ENCODE measurements around the gene ACTG1.

The ACTG1 gene

DNA sequence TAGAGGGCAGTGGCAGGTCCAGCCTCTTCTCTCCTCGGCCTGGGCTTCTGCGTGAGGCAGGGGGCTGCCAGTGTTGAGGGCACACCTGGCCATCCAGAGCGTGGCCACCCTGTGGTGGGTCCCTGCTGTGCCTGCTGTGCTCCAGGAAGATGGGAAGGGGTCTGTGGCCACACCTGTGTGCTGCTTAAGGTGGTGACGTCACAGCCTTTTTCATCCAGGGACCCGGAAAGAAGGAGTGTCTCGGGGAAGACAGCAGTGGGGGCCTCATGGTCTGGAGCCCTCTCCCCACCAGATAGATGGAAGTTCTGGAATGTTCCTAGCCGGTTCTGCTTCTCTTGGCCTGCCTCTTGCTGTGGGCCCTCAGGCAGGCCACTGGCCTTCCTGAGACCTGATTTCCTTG lies 36.5 kb downstream of the ACTG1 start:
- H3K36me3 ChIP-seq (ENCODE audit: control insufficient read depth, insufficient read depth, low read length), result no peaks in the 10 kb centered on the region
- H3K4me3 ChIP-seq (ENCODE audit: extremely low read depth, insufficient read depth, low read length, poor library complexity, severe bottlenecking), result no peak overlapping the region
- no peak overlapping the region for H3K27ac ChIP-seq (ENCODE audit: low read depth, low read length, severe bottlenecking)
- no peaks in the 10 kb centered on the region for H3K4me1 ChIP-seq (ENCODE audit: control insufficient read depth, insufficient read depth, low read length, poor library complexity, severe bottlenecking)
- WGBS, 2 experiments (ENCODE audit: insufficient coverage in 2 of 2), result 92% methylated on average over 5 to 7 of the region's 7 CpGs
- H3K9me3 ChIP-seq (ENCODE audit: control insufficient read depth, low read length), result no peaks in the 10 kb centered on the region

- Histone ChIP-seq H3K27ac (ENCODE audit: low read depth, low read length, severe bottlenecking) (no peak overlapping the region), H3K4me3 (ENCODE audit: extremely low read depth, insufficient read depth, low read length, poor library complexity, severe bottlenecking) (no peak overlapping the region), H3K36me3 (ENCODE audit: control insufficient read depth, insufficient read depth, low read length) (no peaks in the 10 kb centered on the region), H3K4me1 (ENCODE audit: control insufficient read depth, insufficient read depth, low read length, poor library complexity, severe bottlenecking) (no peaks in the 10 kb centered on the region), H3K9me3 (ENCODE audit: control insufficient read depth, low read length) (no peaks in the 10 kb centered on the region)
- WGBS, 2 experiments (ENCODE audit: insufficient coverage in 2 of 2), result 87 to 89% methylated on average over 16 of the region's 16 CpGs
These were observed 37.6 kb downstream of the ACTG1 start for GRCh38 chr17:81474958-81475357.

- no peaks in the 10 kb centered on the region for H3K9me3 ChIP-seq (ENCODE audit: control insufficient read depth, low read length)
- H3K36me3 ChIP-seq (ENCODE audit: control insufficient read depth, insufficient read depth, low read length), result no peaks in the 10 kb centered on the region
- no peak overlapping the region for H3K4me3 ChIP-seq (ENCODE audit: extremely low read depth, insufficient read depth, low read length, poor library complexity, severe bottlenecking)
- H3K27ac ChIP-seq (ENCODE audit: low read depth, low read length, severe bottlenecking), result no peak overlapping the region
- 92 to 94% methylated on average over 8 of the region's 8 CpGs for WGBS, 2 experiments (ENCODE audit: insufficient coverage in 2 of 2)
- H3K4me1 ChIP-seq (ENCODE audit: control insufficient read depth, insufficient read depth, low read length, poor library complexity, severe bottlenecking), result no peaks in the 10 kb centered on the region
These were observed 39.6 kb downstream of the ACTG1 start for GRCh38 chr17:81473019-81473418.

DNA sequence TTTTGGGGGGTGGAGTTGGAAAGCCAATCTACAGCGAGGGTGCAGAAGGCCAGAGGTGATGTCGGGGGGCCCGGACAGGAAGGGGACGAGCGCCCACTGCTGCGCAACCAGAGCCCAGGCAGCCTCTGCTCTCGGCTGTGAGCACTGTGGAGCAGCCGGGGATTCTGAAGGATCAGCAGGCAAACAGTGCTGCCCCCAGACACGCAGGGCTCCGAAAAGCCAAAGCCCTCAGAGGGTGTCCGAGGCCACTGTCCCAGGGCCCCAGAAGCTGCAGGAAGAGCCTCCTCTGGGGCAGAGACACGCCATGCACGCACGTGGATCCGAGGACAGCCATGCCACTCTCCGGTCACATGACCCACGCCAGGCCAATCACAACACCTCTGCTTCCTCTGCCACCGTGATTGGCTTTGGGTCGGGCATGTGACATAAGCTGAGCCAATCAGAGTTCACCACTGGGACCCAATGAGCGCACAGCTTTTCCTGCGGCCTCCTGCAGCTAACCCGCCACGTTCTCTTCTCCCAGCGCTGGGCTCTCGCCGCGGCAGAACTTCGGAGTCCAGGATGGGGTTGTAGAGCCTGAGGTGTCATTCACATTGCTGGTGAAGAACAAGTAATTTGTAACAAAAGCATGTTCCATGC lies 40.7 kb downstream of the ACTG1 start:
- no peak overlapping the region for H3K4me3 ChIP-seq (ENCODE audit: extremely low read depth, insufficient read depth, low read length, poor library complexity, severe bottlenecking)
- H3K4me1 ChIP-seq (ENCODE audit: control insufficient read depth, insufficient read depth, low read length, poor library complexity, severe bottlenecking), result no peaks in the 10 kb centered on the region
- peaks cover 3% of the 10 kb centered on the region for H3K36me3 ChIP-seq (ENCODE audit: control insufficient read depth, insufficient read depth, low read length)
- 91 to 94% methylated on average over 22 to 28 of the region's 28 CpGs for WGBS, 2 experiments (ENCODE audit: insufficient coverage in 2 of 2)
- no peaks in the 10 kb centered on the region for H3K9me3 ChIP-seq (ENCODE audit: control insufficient read depth, low read length)
- H3K27ac ChIP-seq (ENCODE audit: low read depth, low read length, severe bottlenecking), result no peak overlapping the region

GRCh38 chr17:81470944-81471817 lies 41.4 kb downstream of the ACTG1 start:
- Histone ChIP-seq H3K9me3 (ENCODE audit: control insufficient read depth, low read length) (no peaks in the 10 kb centered on the region), H3K4me3 (ENCODE audit: extremely low read depth, insufficient read depth, low read length, poor library complexity, severe bottlenecking) (no peak overlapping the region), H3K27ac (ENCODE audit: low read depth, low read length, severe bottlenecking) (peak overlapping the region; percentile 45), H3K36me3 (ENCODE audit: control insufficient read depth, insufficient read depth, low read length) (peaks cover 3% of the 10 kb centered on the region), H3K4me1 (ENCODE audit: control insufficient read depth, insufficient read depth, low read length, poor library complexity, severe bottlenecking) (no peaks in the 10 kb centered on the region)
- WGBS, 2 experiments (ENCODE audit: insufficient coverage in 2 of 2), result 87 to 88% methylated on average over 11 to 13 of the region's 14 CpGs

GRCh38 chr17:81470270-81470943 lies 42.2 kb downstream of the ACTG1 start:
- H3K9me3 ChIP-seq (ENCODE audit: control insufficient read depth, low read length), result no peaks in the 10 kb centered on the region
- H3K4me1 ChIP-seq (ENCODE audit: control insufficient read depth, insufficient read depth, low read length, poor library complexity, severe bottlenecking), result no peaks in the 10 kb centered on the region
- peak overlapping the region; percentile 45 for H3K27ac ChIP-seq (ENCODE audit: low read depth, low read length, severe bottlenecking)
- H3K4me3 ChIP-seq (ENCODE audit: extremely low read depth, insufficient read depth, low read length, poor library complexity, severe bottlenecking), result no peak overlapping the region
- peaks cover 3% of the 10 kb centered on the region for H3K36me3 ChIP-seq (ENCODE audit: control insufficient read depth, insufficient read depth, low read length)
- 96 to 97% methylated on average over 9 of the region's 9 CpGs for WGBS, 2 experiments (ENCODE audit: insufficient coverage in 2 of 2)

- H3K9me3 ChIP-seq (ENCODE audit: control insufficient read depth, low read length), result no peaks in the 10 kb centered on the region
- H3K36me3 ChIP-seq (ENCODE audit: control insufficient read depth, insufficient read depth, low read length), result peaks cover 3% of the 10 kb centered on the region
- WGBS, 2 experiments (ENCODE audit: insufficient coverage in 2 of 2), result 91 to 100% methylated on average over 9 to 13 of the region's 13 CpGs
- no peak overlapping the region for H3K4me3 ChIP-seq (ENCODE audit: extremely low read depth, insufficient read depth, low read length, poor library complexity, severe bottlenecking)
- H3K4me1 ChIP-seq (ENCODE audit: control insufficient read depth, insufficient read depth, low read length, poor library complexity, severe bottlenecking), result no peaks in the 10 kb centered on the region
- no peak overlapping the region for H3K27ac ChIP-seq (ENCODE audit: low read depth, low read length, severe bottlenecking)
These were observed 43.3 kb downstream of the ACTG1 start for GRCh38 chr17:81469266-81469665.

DNA sequence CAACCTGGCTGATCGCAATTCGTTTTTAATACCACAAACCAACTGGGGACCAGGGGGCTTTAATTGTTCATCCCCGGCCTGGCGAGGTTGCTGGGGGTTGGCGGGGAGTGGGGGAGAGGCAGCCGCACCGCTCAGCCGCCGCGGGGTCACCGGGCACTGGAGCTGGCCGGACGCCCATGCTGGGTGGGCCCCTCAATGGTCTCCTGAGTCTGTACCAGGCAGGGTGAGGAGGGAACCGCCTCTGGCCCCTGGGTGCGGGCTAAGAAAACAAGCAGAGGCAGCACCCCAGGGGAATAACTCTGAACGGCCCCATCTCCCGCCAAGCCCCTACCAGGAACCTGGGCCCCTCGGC lies 43.9 kb downstream of the ACTG1 start:
- peaks cover 3% of the 10 kb centered on the region for H3K36me3 ChIP-seq (ENCODE audit: control insufficient read depth, insufficient read depth, low read length)
- 89 to 94% methylated on average over 5 to 11 of the region's 18 CpGs for WGBS, 2 experiments (ENCODE audit: insufficient coverage in 2 of 2)
- H3K27ac ChIP-seq (ENCODE audit: low read depth, low read length, severe bottlenecking), result no peak overlapping the region

GRCh38 chr17:81468111-81468769 lies 44.4 kb downstream of the ACTG1 start:
- peaks cover 6% of the 10 kb centered on the region for H3K36me3 ChIP-seq (ENCODE audit: control insufficient read depth, insufficient read depth, low read length)
- H3K4me3 ChIP-seq (ENCODE audit: extremely low read depth, insufficient read depth, low read length, poor library complexity, severe bottlenecking), result no peak overlapping the region
- H3K9me3 ChIP-seq (ENCODE audit: control insufficient read depth, low read length), result no peaks in the 10 kb centered on the region
- H3K4me1 ChIP-seq (ENCODE audit: control insufficient read depth, insufficient read depth, low read length, poor library complexity, severe bottlenecking), result no peaks in the 10 kb centered on the region
- 90 to 94% methylated on average over 17 to 18 of the region's 18 CpGs for WGBS, 2 experiments (ENCODE audit: insufficient coverage in 2 of 2)
- H3K27ac ChIP-seq (ENCODE audit: low read depth, low read length, severe bottlenecking), result no peak overlapping the region

More for the DNA sequence above, 43.9 kb downstream of the ACTG1 start:
- Histone ChIP-seq H3K4me1 (ENCODE audit: control insufficient read depth, insufficient read depth, low read length, poor library complexity, severe bottlenecking) (no peaks in the 10 kb centered on the region), H3K4me3 (ENCODE audit: extremely low read depth, insufficient read depth, low read length, poor library complexity, severe bottlenecking) (no peak overlapping the region), H3K9me3 (ENCODE audit: control insufficient read depth, low read length) (no peaks in the 10 kb centered on the region)

DNA sequence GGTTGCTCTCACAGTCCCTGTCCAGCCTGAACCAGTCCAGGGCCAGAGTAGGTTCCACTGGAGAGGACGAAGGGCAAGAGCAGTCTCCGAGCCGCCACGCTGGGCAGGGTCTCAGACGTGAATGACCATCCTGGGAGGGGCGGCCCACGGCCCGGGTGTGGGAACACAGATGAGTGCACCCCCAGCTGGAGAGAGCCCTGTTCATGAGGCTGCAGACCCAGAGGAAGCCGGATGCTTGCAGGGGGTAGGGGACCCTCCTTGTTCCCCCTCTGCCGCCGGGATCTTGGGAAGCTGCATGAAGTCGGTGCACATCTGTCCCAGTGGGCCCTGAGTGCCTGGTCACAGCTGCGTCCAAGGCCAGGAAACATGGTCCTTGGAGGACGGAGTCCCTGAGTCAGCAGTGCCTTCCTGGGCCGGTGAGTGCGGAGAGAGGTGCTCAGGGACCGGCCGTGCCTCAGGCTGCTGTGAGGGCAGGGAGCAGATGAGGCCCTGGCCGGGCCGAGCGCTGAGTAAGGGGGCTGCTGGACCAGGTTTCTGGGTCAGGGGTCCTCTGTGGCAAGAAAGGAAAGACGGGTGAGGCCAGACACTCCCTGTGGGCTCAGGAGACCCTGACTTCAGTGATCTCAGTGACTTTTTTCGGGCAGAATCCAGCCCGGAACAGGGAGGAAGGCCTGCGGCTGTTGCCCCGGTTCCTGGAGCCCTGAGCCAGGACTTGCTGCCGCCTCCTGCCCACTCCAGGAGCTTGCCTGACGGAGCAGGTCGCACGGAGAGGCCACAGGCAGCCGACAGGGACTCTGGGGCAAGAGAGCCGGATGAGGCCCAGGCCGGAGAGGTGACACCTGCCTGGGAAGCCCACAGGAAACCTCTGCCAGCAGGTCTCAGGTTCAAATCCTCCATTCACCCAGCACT lies 45.8 kb downstream of the ACTG1 start:
- Histone ChIP-seq H3K36me3 (ENCODE audit: control insufficient read depth, insufficient read depth, low read length) (peaks cover 17% of the 10 kb centered on the region), H3K9me3 (ENCODE audit: control insufficient read depth, low read length) (no peaks in the 10 kb centered on the region), H3K27ac (ENCODE audit: low read depth, low read length, severe bottlenecking) (peak overlapping the region; percentile 10), H3K4me1 (ENCODE audit: control insufficient read depth, insufficient read depth, low read length, poor library complexity, severe bottlenecking) (no peaks in the 10 kb centered on the region), H3K4me3 (ENCODE audit: extremely low read depth, insufficient read depth, low read length, poor library complexity, severe bottlenecking) (no peak overlapping the region)
- 89 to 93% methylated on average over 33 of the region's 33 CpGs for WGBS, 2 experiments (ENCODE audit: insufficient coverage in 2 of 2)

All from mesodermal cell (in vitro differentiated cells).